BJ (cell line): ENCODE results near the gene ACLY. TPM values are rescaled to one million over a fixed set of nuclear protein-coding genes. Genes with fewer than 3 reads are reported as not detected.

ENCODE experiments used
- CTCF ChIA-PET: fragments of 350-600 bp; formaldehyde crosslinking; extraction: SDS; loops from one replicate; lab custom pipeline; 2021; ENCODE audit warnings: antibody characterized with exemption, inconsistent platforms; lab: Yijun Ruan, JAX
- POLR2A ChIA-PET: fragments of 300-600 bp; sonication (Branson Sonifier 250); formaldehyde crosslinking; extraction: SDS; loops from one replicate; lab custom pipeline; 2021; ENCODE audit warnings: antibody characterized with exemption; lab: Charles Lee
- DNase-seq: peaks from one replicate; pipeline ENCODE4 v3.0.0-alpha.2; 2011; ENCODE audit warnings: low read depth
- H3K27me3 ChIP-seq: 2 replicates; pipeline ENCODE4 v1.6.0; 2011; ENCODE audit warnings: low read length; ENCODE audit not compliant: control insufficient read depth, insufficient read depth
- H3K36me3 ChIP-seq: 2 replicates; pipeline ENCODE4 v1.5.1; 2011; ENCODE audit warnings: low read length; ENCODE audit not compliant: control insufficient read depth, insufficient read depth
- H3K4me3 ChIP-seq: 2 replicates; pipeline ENCODE4 v1.5.1; 2011; ENCODE audit warnings: low read depth, mild to moderate bottlenecking, control low read depth, low read length
- CTCF ChIP-seq: IDR thresholded peaks from 2 replicates; pipeline ENCODE4 v1.5.1; 2011; ENCODE audit warnings: low read depth, mild to moderate bottlenecking, control low read depth, inconsistent platforms, low read length, moderate library complexity; ENCODE audit not compliant: insufficient read depth
- polyA plus RNA-seq: library from polyadenylated mRNA; depleted of rRNA; stranded (reverse); fragments of >200 nt; gene quantifications from 2 replicates; pipeline ENCODE4 v1.2.3, GENCODE V29; 2011

The ACLY gene
- polyA plus RNA-seq, 1 experiment = 170 TPM

GRCh38 chr17:41944943-41945342 lies 26.2 kb upstream of the ACLY start:
- H3K27me3 ChIP-seq = no peaks in the 10 kb centered on the region
- no peak for TF ChIP-seq CTCF
- no peak for DNase-seq
- no peak overlapping the region for H3K4me3 ChIP-seq
- peaks cover 1% of the 10 kb centered on the region; the same call in 1 of the 2 replicates for H3K36me3 ChIP-seq
- POLR2A ChIA-PET = no interaction called here
- CTCF ChIA-PET = interaction anchor here (0.6 to 1.8 kb wide), 4 partner anchors 15 to 235 kb away, joined by 3 to 4 read pairs (median 3); no protein-coding TSS in a partner anchor

- POLR2A ChIA-PET = no interaction called here
- Histone ChIP-seq H3K27me3 (no peaks in the 10 kb centered on the region), H3K36me3 (no peaks in the 10 kb centered on the region), H3K4me3 (no peak overlapping the region)
- TF ChIP-seq CTCF = no peak
- CTCF ChIA-PET = interaction anchor here (1.8 kb wide), 1 partner anchor 16 kb away, joined by 4 read pairs; no protein-coding TSS in a partner anchor
- no peak for DNase-seq
These were observed 24.7 kb upstream of the ACLY start for GRCh38 chr17:41943492-41943891.

- CTCF ChIA-PET = no interaction called here
- H3K4me3 ChIP-seq = no peak overlapping the region
- no peaks in the 10 kb centered on the region for H3K27me3 ChIP-seq
- TF ChIP-seq CTCF = no peak
- H3K36me3 ChIP-seq = no peaks in the 10 kb centered on the region
- POLR2A ChIA-PET = no interaction called here
- DNase-seq = no peak
These were observed 24.0 kb upstream of the ACLY start for GRCh38 chr17:41942626-41943373.

GRCh38 chr17:41941168-41941567 lies 22.4 kb upstream of the ACLY start:
- ChIA-PET POLR2A (no interaction called here), CTCF (no interaction called here)
- H3K36me3 ChIP-seq = peaks cover 2% of the 10 kb centered on the region; the same call in 1 of the 2 replicates
- no peaks in the 10 kb centered on the region for H3K27me3 ChIP-seq
- TF ChIP-seq CTCF = no peak
- no peak overlapping the region for H3K4me3 ChIP-seq
- DNase-seq = no peak

GRCh38 chr17:41939693-41940090 lies 20.9 kb upstream of the ACLY start:
- Histone ChIP-seq H3K36me3 (peaks cover 2% of the 10 kb centered on the region; the same call in 1 of the 2 replicates), H3K4me3 (no peak overlapping the region), H3K27me3 (no peaks in the 10 kb centered on the region)
- ChIA-PET POLR2A (interaction anchor here (0.8 kb wide), 1 partner anchor 9 kb away, joined by 3 read pairs; the partner anchor contains the start of gene ODAD4), CTCF (interaction anchor here (0.9 to 1.5 kb wide), 3 partner anchors 9 to 20 kb away, joined by 3 to 4 read pairs (median 4); partner anchors contain the start of gene ODAD4)
- no peak for TF ChIP-seq CTCF
- DNase-seq = no peak
